Upper lobe of left lung (tissue), 6 donors: ENCODE results near the gene CREB3L4. TPM values are rescaled to one million over a fixed set of nuclear protein-coding genes. Genes with fewer than 3 reads are reported as not detected.

Experiments
- ATAC-seq, 2 donors: fragments of 200-7000 bp; cut with Tn5 transposase; one replicate each; pipeline ENCODE4 v1.9.1; 2022; ENCODE audit warnings: mild to moderate bottlenecking in 2 of 2, moderate library complexity in 2 of 2; ENCODE audit not compliant: low FRiP score in 2 of 2
- DNase-seq, 2 donors: peaks; one replicate each; pipeline ENCODE4 v3.0.0-alpha.2; 2019 to 2020
- H3K27ac ChIP-seq, 4 donors: fragments of 200-600 bp; sonication (generic); one replicate each; pipeline ENCODE4 v1.5.1; 2016 to 2019
- H3K27me3 ChIP-seq, 4 donors: fragments of 200-600 bp; sonication (generic); one replicate each; pipeline ENCODE4 v1.5.1; 2017 to 2019
- H3K36me3 ChIP-seq, 4 donors: fragments of 200-600 bp; sonication (generic); one replicate each; pipeline ENCODE4 v1.5.1; 2016 to 2019
- H3K4me1 ChIP-seq, 4 donors: fragments of 200-600 bp; sonication (generic); one replicate each; pipeline ENCODE4 v1.5.1; 2018 to 2019
- H3K4me3 ChIP-seq, 4 donors: fragments of 200-600 bp; sonication (generic); one replicate each; pipeline ENCODE4 v1.5.1; 2017 to 2019; ENCODE audit warnings: mild to moderate bottlenecking in 2 of 4, moderate library complexity in 1 of 4
- H3K9me3 ChIP-seq, 4 donors: fragments of 200-600 bp; sonication (generic); one replicate each; pipeline ENCODE4 v1.5.1; 2018 to 2019
- EP300 ChIP-seq, 4 donors: sonication (generic); formaldehyde crosslinking; IDR thresholded peaks; one replicate each; pipeline ENCODE4 v1.5.1; 2017; ENCODE audit warnings: antibody characterized with exemption in 4 of 4, control low read depth in 2 of 4
- POLR2A ChIP-seq, 4 donors: fragments of 450-650 bp; IDR thresholded peaks; one replicate each; pipeline ENCODE4 v1.5.1; 2016 to 2017; ENCODE audit warnings: antibody characterized with exemption in 4 of 4, mild to moderate bottlenecking in 2 of 4
- POLR2AphosphoS5 ChIP-seq, 2 donors: sonication (generic); formaldehyde crosslinking; IDR thresholded peaks; one replicate each; pipeline ENCODE4 v1.5.1; 2017; ENCODE audit warnings: antibody characterized with exemption in 2 of 2
- WGBS, 2 donors: methylation state at CpG; one replicate each; pipeline ENCODE4 v1.1.5; 2017 to 2018; 5-methylcytosine and 5-hydroxymethylcytosine counted together
- total RNA-seq, 6 donors: library from RNA; depleted of rRNA in 4 of 6; stranded (reverse); fragments of >200 nt in 4 of 6; gene quantifications; one replicate each; pipeline versions ENCODE4 v1.1.0 to v1.2.1, GENCODE V29; 2016 to 2021
- TF ChIP-seq, protein P1 (sequence below), 6 experiments: fragments of 450-650 bp in 4 of 6; fragments of 200-600 bp in 2 of 6; sonication (generic) in 2 of 6; IDR thresholded peaks; one replicate each; pipeline ENCODE4 v1.5.1; 2016 to 2019; ENCODE audit warnings: antibody characterized with exemption in 6 of 6
- donor health status: DM: no; HTN: no; CAD: no; lungs with moderate emphysema.
- donor health status: DM: no; HTN: yes; CAD: no; lungs with severe emphysema.

The CREB3L4 gene, protein sequence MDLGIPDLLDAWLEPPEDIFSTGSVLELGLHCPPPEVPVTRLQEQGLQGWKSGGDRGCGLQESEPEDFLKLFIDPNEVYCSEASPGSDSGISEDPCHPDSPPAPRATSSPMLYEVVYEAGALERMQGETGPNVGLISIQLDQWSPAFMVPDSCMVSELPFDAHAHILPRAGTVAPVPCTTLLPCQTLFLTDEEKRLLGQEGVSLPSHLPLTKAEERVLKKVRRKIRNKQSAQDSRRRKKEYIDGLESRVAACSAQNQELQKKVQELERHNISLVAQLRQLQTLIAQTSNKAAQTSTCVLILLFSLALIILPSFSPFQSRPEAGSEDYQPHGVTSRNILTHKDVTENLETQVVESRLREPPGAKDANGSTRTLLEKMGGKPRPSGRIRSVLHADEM
- 10 to 100 TPM in 3 of 6 donors, 1 to 10 TPM in 3; 4.7 to 17.4 (median 9.4) TPM for total RNA-seq

GRCh38 chr1:153967107-153967999, at the start of gene CREB3L4:
TSS of gene CREB3L4 (plus strand) at chr1:153967902. CDS start at chr1:153968526, 624 bp downstream.
- Histone ChIP-seq H3K4me1 (peaks cover 37 to 55% (median 40%) of the 10 kb centered on the region in 4 donors), H3K27ac (peak within 1 kb of the TSS; percentile 81 to 97 (median 86)), H3K4me3 (peak within 1 kb of the TSS; percentile 27 to 62 (median 57)), H3K9me3 (no peaks in the 10 kb centered on the region), H3K27me3 (no peaks in the 10 kb centered on the region), H3K36me3 (no peaks in the 10 kb centered on the region)
- TF ChIP-seq, protein P1, sequence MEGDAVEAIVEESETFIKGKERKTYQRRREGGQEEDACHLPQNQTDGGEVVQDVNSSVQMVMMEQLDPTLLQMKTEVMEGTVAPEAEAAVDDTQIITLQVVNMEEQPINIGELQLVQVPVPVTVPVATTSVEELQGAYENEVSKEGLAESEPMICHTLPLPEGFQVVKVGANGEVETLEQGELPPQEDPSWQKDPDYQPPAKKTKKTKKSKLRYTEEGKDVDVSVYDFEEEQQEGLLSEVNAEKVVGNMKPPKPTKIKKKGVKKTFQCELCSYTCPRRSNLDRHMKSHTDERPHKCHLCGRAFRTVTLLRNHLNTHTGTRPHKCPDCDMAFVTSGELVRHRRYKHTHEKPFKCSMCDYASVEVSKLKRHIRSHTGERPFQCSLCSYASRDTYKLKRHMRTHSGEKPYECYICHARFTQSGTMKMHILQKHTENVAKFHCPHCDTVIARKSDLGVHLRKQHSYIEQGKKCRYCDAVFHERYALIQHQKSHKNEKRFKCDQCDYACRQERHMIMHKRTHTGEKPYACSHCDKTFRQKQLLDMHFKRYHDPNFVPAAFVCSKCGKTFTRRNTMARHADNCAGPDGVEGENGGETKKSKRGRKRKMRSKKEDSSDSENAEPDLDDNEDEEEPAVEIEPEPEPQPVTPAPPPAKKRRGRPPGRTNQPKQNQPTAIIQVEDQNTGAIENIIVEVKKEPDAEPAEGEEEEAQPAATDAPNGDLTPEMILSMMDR (IDR thresholded peaks at IDR 0.05), result peak; percentile 23 to 52 (median 42)
- peak; percentile 78 to 97 for TF ChIP-seq POLR2AphosphoS5 (IDR thresholded peaks at IDR 0.05)
- TF ChIP-seq POLR2A (IDR thresholded peaks at IDR 0.05), result peak in 3 of 4 donors; percentile 83 to 88 (median 86)
- TF ChIP-seq EP300 (IDR thresholded peaks at IDR 0.05), result peak in 1 of 4 donors; percentile 23
- ATAC-seq (peak; percentile 93 to 95), DNase-seq (peak; percentile 93 to 96)
- WGBS, 2 donors, result 0 to 1% methylated on average over 41 to 45 of the region's 60 CpGs

DNA sequence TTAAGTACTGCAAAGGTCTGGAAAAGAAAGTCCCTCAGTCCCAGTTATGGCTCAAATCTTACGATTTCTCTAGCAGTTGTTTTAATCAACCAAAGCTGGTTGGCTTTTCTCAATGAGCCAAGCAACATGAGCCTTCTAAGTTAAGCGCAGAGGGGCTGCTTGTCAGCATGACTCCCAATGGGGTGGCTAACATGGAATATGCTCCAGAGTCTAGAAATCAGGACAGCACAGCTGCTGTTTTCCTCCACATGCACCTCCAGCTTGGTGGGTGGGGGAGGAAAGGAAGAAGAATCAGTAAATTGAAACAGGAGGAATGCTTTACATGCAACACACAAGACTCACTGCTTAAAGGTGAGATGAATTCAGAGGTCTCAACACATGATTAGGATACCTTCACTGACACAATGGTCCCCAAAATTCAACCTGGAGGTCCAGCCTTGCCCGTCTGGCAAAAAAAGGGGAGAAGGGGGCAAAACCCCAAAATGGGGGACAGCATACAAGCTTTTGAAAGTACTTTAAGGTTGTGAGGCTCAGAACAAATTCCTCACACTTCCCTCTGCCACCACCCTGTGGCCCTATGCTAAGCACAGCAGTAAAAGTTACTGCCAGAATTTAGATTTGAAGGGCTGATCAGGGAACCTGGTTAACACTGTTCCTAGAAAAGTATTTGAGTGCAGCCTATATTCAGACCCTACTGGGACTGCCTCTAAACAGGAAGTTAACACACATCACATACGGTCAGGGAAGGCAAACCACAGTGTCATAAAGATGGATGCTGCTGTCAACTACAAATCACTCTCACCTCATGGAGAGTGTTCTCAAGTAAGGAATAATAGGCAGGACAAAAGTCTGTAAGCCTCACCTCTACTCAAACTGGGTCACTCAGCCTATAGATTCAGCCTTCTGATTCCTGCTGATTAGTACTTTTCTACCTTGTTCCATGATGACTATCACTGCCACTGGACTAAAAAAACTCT, 47.5 kb upstream of the CREB3L4 start:
- no peak for TF ChIP-seq POLR2A (IDR thresholded peaks at IDR 0.05)
- TF ChIP-seq EP300 (IDR thresholded peaks at IDR 0.05), result no peak
- TF ChIP-seq, protein P1 (IDR thresholded peaks at IDR 0.05), result no peak
- no peak for TF ChIP-seq POLR2AphosphoS5 (IDR thresholded peaks at IDR 0.05)
- no peaks in the 10 kb centered on the region for H3K27me3 ChIP-seq
- DNase-seq (no peak), ATAC-seq (no peak)
- peak overlapping the region in 3 of 4 donors; percentile 26 to 99 (median 48) for H3K27ac ChIP-seq
- peaks cover 28 to 35% (median 31%) of the 10 kb centered on the region in 4 donors for H3K4me1 ChIP-seq
- H3K36me3 ChIP-seq, result peaks cover 0 to 5% (median 0%) of the 10 kb centered on the region in 4 donors
- peak overlapping the region in 1 of 4 donors; percentile 91 for H3K4me3 ChIP-seq
- WGBS, 2 donors, result 44 to 48% methylated on average over 4 of the region's 4 CpGs
- H3K9me3 ChIP-seq, result no peaks in the 10 kb centered on the region

GRCh38 chr1:153921080-153921802, 46.5 kb upstream of the CREB3L4 start:
- 33 to 34% methylated on average over 3 of the region's 3 CpGs for whole genome bisulfite sequencing, 2 donors
- peaks cover 0 to under 1% (median 0%) of the 10 kb centered on the region in 4 donors for H3K36me3 ChIP-seq
- ATAC-seq (no peak), DNase-seq (no peak)
- H3K4me1 ChIP-seq, result peaks cover 28 to 35% (median 31%) of the 10 kb centered on the region in 4 donors
- H3K4me3 ChIP-seq, result peak overlapping the region in 3 of 4 donors; percentile 86 to 93 (median 91)
- peak overlapping the region in 3 of 4 donors; percentile 89 to 99 (median 89) for H3K27ac ChIP-seq
- H3K9me3 ChIP-seq, result no peaks in the 10 kb centered on the region
- TF ChIP-seq EP300 (IDR thresholded peaks at IDR 0.05) (no peak), POLR2AphosphoS5 (IDR thresholded peaks at IDR 0.05) (no peak), POLR2A (IDR thresholded peaks at IDR 0.05) (no peak)
- TF ChIP-seq, protein P1 (IDR thresholded peaks at IDR 0.05), result no peak
- no peaks in the 10 kb centered on the region for H3K27me3 ChIP-seq

GRCh38 chr1:153921803-153922075, 46.0 kb upstream of the CREB3L4 start:
- DNase-seq, result no peak
- no peaks in the 10 kb centered on the region for H3K9me3 ChIP-seq
- no peaks in the 10 kb centered on the region for H3K36me3 ChIP-seq
- WGBS, 2 donors, result 2 to 4% methylated on average over 10 of the region's 10 CpGs
- H3K27me3 ChIP-seq, result no peaks in the 10 kb centered on the region
- ATAC-seq, result no peak
- TF ChIP-seq POLR2AphosphoS5 (IDR thresholded peaks at IDR 0.05) (no peak), EP300 (IDR thresholded peaks at IDR 0.05) (no peak)
- TF ChIP-seq, protein P1 (IDR thresholded peaks at IDR 0.05), result no peak
- H3K27ac ChIP-seq, result peak overlapping the region; percentile 89 to 99 (median 91)
- peak overlapping the region; percentile 73 to 93 (median 88) for H3K4me3 ChIP-seq
- H3K4me1 ChIP-seq, result peaks cover 28 to 35% (median 31%) of the 10 kb centered on the region in 4 donors
